ENCODE results near the gene NSMF.

Gene NSMF

DNA sequence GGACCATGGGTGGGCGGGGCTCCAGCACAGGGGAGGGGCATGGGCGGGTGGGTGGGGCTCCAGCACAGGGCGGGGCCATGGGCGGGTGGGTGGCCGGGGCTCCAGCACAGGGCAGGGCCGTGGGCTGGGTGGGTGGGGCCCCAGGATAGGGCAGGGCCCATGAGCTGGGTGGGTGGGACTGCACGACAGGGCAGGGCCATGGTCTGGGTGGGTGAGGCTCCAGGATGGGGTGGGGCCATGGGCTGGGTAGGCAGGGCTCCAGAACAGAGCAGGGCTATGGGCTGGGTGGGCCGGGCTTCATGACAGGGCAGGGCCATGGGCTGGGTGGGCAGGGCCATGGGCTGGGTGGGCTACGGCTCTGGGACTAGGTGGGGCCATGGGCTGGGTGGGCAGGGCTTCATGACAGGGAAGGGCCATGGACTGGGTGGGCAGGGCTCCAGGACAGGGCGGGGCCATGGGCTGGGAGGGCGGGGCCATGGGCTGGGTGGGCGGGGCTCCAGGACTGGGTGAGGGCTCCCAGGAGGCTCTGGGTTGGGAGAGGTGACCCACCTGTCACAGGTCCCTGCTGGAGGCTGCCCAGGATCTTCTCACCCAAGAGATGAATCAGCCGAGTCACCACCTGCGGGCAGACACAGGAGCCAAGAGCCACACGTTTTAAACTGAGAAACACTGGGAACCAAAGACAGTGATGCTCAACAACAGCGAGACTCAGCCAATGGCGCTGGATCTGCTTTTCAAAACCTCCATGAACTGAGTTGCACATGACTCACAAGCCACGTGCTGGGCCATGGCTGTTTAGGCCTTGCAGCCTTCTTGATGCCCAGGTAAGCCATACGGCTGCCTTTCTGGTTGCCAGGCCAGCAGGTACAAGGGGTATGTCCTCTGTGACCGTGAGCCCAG lies 33.6 kb upstream of the NSMF start:
- ChIA-PET POLR2A (interaction anchor here (0.6 to 1.0 kb wide), 2 partner anchors 33 to 49 kb away, joined by 3 read pairs; partner anchors contain the start of gene NSMF), CTCF (no interaction called here)
- Histone ChIP-seq H3K4me1 (ENCODE audit: control insufficient read depth, insufficient read depth, low read length) (no peaks in the 10 kb centered on the region), H3K4me3 (ENCODE audit: low read depth, low read length) (no peak overlapping the region), H3K27ac (ENCODE audit: extremely low read depth, low read depth, low read length) (no peak overlapping the region), H3K36me3 (ENCODE audit: control insufficient read depth in 2 of 2, insufficient read depth in 1 of 2, low read length in 2 of 2) (no peaks in the 10 kb centered on the region), H3K9me3 (ENCODE audit: control insufficient read depth, insufficient read depth, low read depth, low read length) (no peaks in the 10 kb centered on the region)
- no peak for TF ChIP-seq OVOL3 (tag by site-specific recombination; IDR thresholded peaks at IDR 0.05)
- no peak for TF ChIP-seq ZNF366 (tag by site-specific recombination; conservative IDR thresholded peaks at IDR 0.05)
- no peak for TF ChIP-seq MEIS1 (CRISPR knock-in tag; IDR thresholded peaks at IDR 0.05; ENCODE audit: borderline replicate concordance)
- 0 out of 2 replicates have a peak, but pooled peaks have one; percentile 9 for TF ChIP-seq SP2 (tag by site-specific recombination; IDR thresholded peaks at IDR 0.05)
- TF ChIP-seq, protein P1, sequence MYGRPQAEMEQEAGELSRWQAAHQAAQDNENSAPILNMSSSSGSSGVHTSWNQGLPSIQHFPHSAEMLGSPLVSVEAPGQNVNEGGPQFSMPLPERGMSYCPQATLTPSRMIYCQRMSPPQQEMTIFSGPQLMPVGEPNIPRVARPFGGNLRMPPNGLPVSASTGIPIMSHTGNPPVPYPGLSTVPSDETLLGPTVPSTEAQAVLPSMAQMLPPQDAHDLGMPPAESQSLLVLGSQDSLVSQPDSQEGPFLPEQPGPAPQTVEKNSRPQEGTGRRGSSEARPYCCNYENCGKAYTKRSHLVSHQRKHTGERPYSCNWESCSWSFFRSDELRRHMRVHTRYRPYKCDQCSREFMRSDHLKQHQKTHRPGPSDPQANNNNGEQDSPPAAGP (tag by site-specific recombination; IDR thresholded peaks at IDR 0.05): no peak
- TF ChIP-seq ZNF747 (tag by site-specific recombination; IDR thresholded peaks at IDR 0.05): no peak
- TF ChIP-seq REPIN1 (tag by site-specific recombination; IDR thresholded peaks at IDR 0.05; ENCODE audit: low read depth): no peak
- TF ChIP-seq ZNF175 (tag by site-specific recombination; IDR thresholded peaks at IDR 0.05): no peak
- no peak for TF ChIP-seq ZNF404 (tag by site-specific recombination; IDR thresholded peaks at IDR 0.05)
- TF ChIP-seq ZNF324 (tag by site-specific recombination; IDR thresholded peaks at IDR 0.05): no peak
- TF ChIP-seq, protein P2, sequence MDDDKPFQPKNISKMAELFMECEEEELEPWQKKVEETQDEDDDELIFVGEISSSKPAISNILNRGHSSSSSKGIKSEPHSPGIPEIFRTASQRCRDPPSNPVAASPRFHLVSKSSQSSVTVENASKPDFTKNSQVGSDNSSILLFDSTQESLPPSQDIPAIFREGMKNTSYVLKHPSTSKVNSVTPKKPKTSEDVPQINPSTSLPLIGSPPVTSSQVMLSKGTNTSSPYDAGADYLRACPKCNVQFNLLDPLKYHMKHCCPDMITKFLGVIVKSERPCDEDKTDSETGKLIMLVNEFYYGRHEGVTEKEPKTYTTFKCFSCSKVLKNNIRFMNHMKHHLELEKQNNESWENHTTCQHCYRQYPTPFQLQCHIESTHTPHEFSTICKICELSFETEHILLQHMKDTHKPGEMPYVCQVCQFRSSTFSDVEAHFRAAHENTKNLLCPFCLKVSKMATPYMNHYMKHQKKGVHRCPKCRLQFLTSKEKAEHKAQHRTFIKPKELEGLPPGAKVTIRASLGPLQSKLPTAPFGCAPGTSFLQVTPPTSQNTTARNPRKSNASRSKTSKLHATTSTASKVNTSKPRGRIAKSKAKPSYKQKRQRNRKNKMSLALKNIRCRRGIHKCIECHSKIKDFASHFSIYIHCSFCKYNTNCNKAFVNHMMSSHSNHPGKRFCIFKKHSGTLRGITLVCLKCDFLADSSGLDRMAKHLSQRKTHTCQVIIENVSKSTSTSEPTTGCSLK (tag by site-specific recombination; IDR thresholded peaks at IDR 0.05): no peak
- peak; percentile 48; the same call in 1 of the 2 replicates for TF ChIP-seq KLF8 (tag by site-specific recombination; IDR thresholded peaks at IDR 0.05)
- no peak for TF ChIP-seq ZNF558 (tag by site-specific recombination; IDR thresholded peaks at IDR 0.05)
- TF ChIP-seq ZNF621 (tag by site-specific recombination; IDR thresholded peaks at IDR 0.05): no peak
- no peak for TF ChIP-seq ZNF677 (tag by site-specific recombination; IDR thresholded peaks at IDR 0.05)
- TF ChIP-seq, protein P3, sequence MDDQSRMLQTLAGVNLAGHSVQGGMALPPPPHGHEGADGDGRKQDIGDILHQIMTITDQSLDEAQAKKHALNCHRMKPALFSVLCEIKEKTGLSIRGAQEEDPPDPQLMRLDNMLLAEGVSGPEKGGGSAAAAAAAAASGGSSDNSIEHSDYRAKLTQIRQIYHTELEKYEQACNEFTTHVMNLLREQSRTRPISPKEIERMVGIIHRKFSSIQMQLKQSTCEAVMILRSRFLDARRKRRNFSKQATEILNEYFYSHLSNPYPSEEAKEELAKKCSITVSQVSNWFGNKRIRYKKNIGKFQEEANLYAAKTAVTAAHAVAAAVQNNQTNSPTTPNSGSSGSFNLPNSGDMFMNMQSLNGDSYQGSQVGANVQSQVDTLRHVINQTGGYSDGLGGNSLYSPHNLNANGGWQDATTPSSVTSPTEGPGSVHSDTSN (CRISPR knock-in tag; IDR thresholded peaks at IDR 0.05): no peak
- no peak for TF ChIP-seq ZSCAN16 (tag by site-specific recombination; IDR thresholded peaks at IDR 0.05)
- peak; percentile 96 for TF ChIP-seq KLF1 (tag by site-specific recombination; IDR thresholded peaks at IDR 0.05)

DNA sequence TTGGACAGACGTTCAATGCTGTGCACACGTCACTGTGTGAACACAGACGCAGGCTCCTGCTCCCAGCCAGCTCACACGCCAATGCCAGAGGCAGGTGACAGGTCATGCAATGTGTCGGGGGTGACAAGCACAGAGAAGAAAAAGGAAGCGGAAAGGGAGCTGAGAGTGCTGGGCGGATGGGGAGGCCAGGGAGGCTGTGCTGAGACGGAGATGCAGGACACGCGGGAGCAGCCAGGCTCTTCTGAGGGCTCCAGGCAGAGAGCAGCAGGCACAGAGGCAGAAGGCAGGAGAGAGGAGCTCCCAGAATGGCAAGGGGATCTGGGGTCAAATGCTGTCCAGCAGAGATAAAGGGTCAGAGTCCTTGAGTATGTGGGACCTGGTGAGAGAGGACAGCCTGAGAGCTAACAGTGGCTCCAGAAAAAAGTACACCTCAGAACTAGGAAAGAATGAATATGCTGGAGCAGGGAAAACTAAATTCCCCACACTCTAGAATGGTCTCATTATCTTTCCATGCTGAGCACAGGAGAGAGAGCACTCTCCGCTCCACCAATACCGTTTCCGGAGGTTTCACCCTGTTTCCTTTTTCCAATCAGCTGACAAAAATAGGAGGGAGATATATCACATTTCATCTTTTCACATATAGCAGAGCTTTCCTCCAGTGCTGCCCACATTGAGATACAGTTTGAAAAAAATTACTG lies 32.8 kb upstream of the NSMF start:
- Histone ChIP-seq H3K36me3 (ENCODE audit: control insufficient read depth in 2 of 2, insufficient read depth in 1 of 2, low read length in 2 of 2) (no peaks in the 10 kb centered on the region), H3K4me1 (ENCODE audit: control insufficient read depth, insufficient read depth, low read length) (no peaks in the 10 kb centered on the region), H3K9me3 (ENCODE audit: control insufficient read depth, insufficient read depth, low read depth, low read length) (no peaks in the 10 kb centered on the region), H3K27ac (ENCODE audit: extremely low read depth, low read depth, low read length) (no peak overlapping the region), H3K4me3 (ENCODE audit: low read depth, low read length) (no peak overlapping the region)
- ChIA-PET CTCF (no interaction called here), POLR2A (interaction anchor here (0.6 to 1.0 kb wide), 2 partner anchors 33 to 49 kb away, joined by 3 read pairs; partner anchors contain the start of gene NSMF)
- TF ChIP-seq ZNF701 (tag by site-specific recombination; IDR thresholded peaks at IDR 0.05) (no peak), ZNF416 (tag by site-specific recombination; IDR thresholded peaks at IDR 0.05) (no peak), ZNF394 (tag by site-specific recombination; IDR thresholded peaks at IDR 0.05; ENCODE audit: borderline replicate concordance) (no peak), ZNF433 (tag by site-specific recombination; IDR thresholded peaks at IDR 0.05; ENCODE audit: low read depth) (no peak), ZNF654 (tag by site-specific recombination; IDR thresholded peaks at IDR 0.05; ENCODE audit: low read depth) (no peak), ZNF239 (tag by site-specific recombination; IDR thresholded peaks at IDR 0.05) (no peak), RBAK (tag by site-specific recombination; IDR thresholded peaks at IDR 0.05) (no peak), BCL6B (tag by site-specific recombination; IDR thresholded peaks at IDR 0.05) (no peak), PRDM1 (tag by site-specific recombination; IDR thresholded peaks at IDR 0.05) (no peak), ZNF423 (tag by site-specific recombination; IDR thresholded peaks at IDR 0.05) (no peak)
- TF ChIP-seq, protein P3 (CRISPR knock-in tag; IDR thresholded peaks at IDR 0.05): no peak

All from HEK293 (cell line).